ENCODE measurements around the gene CFAP57.

The CFAP57 gene

GRCh38 chr1:43256675-43257570 is 84.8 kb downstream of the CFAP57 start:
- DNase-seq: no peak

DNA sequence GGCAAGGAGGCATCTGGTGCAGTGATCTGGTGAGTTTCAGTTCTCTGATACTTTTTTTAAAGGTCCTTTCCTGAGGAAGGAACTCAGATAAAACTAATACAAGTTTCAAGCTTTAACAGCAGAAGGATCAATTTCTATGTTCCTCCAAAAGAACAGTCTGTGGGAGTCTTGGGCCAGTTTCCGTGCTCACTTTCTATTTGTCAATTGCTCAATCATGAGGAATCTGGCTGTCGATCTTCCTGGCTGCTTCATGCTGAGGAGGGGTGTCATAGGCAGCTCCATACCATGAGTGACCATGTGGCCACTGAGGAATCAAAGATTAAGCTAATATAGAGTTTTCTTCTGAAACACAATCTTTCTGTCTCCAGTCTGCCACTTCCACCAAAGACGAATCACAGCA is 86.2 kb downstream of the CFAP57 start:
- no peak for DNase-seq

DNA sequence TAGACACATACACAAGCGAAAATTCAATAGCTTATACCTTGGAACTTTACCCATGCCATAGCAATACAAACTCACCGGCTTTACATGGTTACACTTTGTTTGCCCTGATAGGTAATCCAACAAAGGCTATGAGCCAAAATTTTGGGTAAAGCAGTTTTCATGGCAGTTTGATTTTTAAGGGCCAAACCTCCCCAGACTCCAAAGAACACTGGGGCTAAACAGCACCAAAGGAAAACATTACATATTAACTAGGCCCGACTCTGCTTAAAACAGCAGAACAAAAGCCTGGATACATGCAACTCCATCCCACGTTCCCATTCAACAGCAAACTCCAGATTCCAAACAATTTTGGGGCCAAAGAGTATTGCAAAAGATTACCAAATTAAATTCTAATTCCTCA is 93.3 kb downstream of the CFAP57 start:
- no peak for DNase-seq

GRCh38 chr1:43266881-43267280 is 94.8 kb downstream of the CFAP57 start:
- no peak for DNase-seq

GRCh38 chr1:43267291-43267805 is 95.2 kb downstream of the CFAP57 start:
- DNase-seq: no peak

DNA sequence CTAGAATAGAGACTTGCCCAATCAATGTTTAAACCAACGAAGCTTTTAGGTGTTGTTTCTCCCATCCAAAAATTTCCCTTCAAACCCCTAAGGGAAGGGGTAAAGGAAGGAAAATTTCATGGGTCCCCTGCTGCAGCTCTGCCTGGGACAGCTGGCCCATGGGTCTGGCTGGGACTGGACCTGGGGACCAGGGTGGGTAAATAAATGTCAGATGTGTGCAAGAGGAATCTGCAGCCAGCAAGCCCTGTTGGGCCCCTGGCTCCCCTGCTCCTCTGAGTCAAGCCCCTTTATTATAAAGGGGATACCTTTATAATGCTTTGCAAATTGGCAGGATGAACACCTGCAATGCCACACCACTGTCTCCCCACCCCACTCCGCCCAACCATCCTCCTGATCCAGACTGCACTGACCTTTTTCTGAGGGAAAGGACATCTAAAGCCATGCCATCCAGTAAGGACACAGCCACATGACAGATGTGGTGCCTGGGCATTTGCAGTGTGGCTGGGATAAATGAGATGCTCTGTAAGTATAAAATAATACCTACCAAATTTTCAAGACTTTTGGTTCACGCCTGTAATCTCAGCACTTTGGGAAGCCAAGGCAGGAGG is 95.8 kb downstream of the CFAP57 start:
- no peak for DNase-seq

- DNase-seq: no peak
Observed at GRCh38 chr1:43269627-43270375, 97.7 kb downstream of the CFAP57 start, which contains the start of gene TMEM125. Gene TMEM125, plus strand, starts transcription at chr1:43269983. Its CDS starts 2,740 bp downstream, at chr1:43272723.

DNA sequence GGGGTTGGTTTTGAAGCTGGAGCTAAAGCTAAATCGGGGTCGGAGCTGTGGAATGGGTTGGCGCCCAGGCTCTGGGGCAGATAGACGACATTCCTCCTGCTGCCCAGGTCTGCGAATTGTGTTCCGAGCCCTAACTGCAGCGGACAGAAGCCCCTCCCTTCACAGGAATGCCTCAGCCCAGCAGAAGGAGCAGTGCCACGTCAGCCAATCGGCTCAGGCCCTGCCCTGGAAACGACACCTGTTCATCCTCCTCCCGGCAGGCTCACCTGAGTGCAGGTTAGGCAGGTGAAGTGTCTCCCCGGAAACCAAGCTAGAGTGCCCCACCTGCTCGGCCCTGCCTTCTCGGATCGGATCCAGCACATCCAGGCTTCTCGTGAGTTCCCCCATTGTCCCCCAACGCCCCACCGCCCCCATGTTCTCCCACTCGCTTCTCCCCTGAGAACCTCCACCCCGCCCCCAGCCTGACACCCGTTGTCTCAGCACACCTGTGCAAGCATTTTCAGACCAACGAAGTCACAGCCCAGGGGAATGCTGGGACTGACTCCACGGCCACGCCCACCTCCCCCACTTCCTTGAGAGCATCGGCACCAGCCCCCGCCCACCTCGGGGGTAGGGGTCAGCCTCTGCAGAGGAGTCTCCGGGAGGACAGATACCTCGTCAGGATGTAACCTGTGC is 98.4 kb downstream of the CFAP57 start:
- no peak for DNase-seq

- no peak for DNase-seq
Observed at GRCh38 chr1:43271186-43272118, 99.3 kb downstream of the CFAP57 start.

DNA sequence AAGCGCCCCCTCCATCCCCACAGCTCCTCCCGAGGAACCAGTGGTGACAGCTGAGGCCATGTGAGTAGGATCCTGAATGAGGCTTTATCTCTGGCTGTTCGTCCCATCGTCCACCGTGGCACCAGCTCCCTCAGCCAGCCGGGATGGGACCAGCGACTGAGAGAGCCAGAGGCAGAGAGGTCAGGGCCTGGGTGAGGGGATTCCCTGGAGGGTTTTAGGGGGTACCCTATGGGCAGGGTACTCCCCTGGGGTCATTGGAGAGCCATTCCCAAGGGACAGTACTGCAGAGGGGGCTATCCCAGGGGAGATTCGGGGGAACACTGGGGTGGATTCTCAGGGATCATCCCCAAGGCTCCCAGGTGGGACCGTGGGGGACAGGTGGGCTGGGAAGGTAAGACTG is 100.0 kb downstream of the CFAP57 start:
- DNase-seq: no peak

DNA sequence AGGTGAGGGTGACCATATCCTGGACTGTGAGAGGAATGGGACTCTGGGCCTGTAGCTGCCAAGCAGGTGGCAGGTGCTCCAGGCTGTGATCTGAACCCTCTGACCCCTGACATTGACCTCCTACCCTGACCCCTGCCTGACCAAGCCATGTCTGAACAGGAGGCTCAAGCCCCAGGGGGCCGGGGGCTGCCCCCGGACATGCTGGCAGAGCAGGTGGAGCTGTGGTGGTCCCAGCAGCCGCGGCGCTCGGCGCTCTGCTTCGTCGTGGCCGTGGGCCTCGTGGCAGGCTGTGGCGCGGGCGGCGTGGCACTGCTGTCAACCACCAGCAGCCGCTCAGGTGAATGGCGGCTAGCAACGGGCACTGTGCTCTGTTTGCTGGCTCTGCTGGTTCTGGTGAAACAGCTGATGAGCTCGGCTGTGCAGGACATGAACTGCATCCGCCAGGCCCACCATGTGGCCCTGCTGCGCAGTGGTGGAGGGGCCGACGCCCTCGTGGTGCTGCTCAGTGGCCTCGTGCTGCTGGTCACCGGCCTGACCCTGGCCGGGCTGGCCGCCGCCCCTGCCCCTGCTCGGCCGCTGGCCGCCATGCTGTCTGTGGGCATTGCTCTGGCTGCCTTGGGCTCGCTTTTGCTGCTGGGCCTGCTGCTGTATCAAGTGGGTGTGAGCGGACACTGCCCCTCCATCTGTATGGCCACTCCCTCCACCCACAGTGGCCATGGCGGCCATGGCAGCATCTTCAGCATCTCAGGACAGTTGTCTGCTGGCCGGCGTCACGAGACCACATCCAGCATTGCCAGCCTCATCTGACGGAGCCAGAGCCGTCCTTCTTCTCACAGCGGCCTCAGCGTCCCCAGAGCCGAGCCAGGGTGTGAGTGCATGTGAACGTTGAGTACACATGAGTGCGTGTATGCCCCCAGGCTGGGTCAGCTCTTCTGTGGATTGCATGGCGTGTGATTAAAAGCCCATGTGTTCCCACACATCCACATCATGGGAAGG is 100.7 kb downstream of the CFAP57 start:
- no peak for DNase-seq

GRCh38 chr1:43273708-43274107 is 101.6 kb downstream of the CFAP57 start:
- DNase-seq: no peak

DNA sequence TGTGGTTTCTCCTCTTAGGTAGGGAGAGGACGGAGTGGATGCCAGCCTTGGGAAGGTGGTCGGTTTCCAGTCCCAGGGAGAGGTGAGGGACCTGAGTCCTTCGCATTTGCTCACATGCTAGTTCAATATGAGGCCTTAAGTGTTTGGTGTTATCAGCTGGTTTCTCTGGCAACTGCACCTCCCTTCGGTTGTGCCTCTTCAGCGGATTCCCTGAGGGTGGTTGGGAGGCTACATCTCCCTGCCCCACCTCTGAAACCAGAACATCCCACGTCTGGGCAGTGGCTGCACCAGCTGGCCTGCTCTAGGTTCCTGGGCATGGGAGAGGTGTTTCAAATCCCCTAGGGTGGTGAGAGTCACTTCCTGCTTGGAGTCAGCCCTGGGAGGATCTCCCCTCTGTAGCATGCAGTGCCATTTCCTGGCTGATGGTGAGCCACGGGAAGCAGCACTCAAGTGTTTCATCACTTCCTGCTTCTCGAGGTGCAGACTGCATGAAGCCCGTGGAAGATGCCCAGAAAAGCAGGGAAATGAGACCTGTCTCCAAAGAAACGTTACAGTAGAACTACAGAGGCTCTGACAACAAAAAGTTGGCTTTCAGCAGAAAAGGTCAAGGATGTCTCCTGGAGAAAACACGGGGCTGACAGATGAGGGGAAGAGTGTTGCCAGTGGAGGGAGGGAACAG is 102.1 kb downstream of the CFAP57 start:
- no peak for DNase-seq

- no peak for DNase-seq
Observed at GRCh38 chr1:43274804-43275180, 102.7 kb downstream of the CFAP57 start.

GRCh38 chr1:43275826-43276620 is 103.9 kb downstream of the CFAP57 start:
- DNase-seq: no peak

DNA sequence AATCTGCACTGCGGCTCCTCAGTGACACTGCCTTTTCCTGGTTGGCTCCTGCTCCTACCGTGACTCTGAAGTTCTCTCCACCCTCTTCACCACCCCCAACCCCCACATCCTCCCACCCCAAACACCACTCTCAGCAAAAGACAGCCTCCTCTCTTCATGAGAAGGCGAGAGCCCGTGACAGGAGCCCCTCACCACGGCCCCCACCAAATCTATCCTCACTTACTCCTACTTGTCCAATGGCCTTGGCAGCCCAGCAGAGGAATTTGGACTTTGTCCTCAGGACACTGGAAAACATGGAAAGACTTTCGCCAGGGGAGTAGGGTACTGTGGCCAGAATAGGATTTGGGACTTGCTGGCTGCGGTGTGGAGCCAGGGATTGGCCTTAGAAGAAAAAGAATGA is 104.5 kb downstream of the CFAP57 start:
- no peak for DNase-seq

DNA sequence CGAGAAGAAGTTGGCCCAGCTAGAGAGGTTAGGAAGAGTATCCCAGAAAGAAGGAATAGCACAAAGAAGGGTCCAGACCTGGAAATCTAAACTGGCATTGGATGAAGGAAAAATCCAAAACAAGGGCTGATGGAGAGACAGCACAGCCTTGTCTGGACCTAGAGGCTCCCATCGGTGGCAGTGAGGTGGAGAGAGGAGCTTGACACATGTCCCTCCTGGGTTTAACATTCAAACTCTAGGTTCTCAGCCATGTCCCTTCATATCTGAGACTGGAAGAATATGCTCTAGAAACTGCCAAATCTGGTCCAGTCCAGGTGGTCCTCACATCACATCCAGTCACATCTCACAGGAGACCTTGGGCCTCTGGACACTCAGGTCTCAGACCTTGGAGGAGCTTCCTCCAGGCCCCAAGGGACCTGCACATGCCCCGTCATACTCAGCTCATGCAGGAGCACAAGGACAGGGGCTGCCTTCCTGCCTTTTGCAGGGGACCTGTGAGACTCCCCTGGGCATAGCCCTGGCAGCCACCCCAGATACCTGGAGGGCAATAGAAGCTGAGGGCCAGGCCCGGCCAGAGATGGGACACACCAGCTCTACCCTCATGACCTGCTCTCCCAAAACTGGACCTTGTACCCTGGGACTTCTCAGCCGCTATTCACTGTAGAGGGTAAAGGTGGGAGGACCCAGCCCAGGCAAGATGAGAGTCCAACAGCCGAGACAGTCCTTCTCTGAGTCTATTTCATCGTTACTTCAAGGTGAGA is 105.2 kb downstream of the CFAP57 start:
- DNase-seq: no peak

- DNase-seq: no peak
Observed at GRCh38 chr1:43279161-43279560, 107.0 kb downstream of the CFAP57 start.
